Endodermal cell (in vitro differentiated cells): ENCODE data around the gene PPDPF. TPM values are rescaled to one million over a fixed set of nuclear protein-coding genes. Genes with fewer than 3 reads are reported as not detected.
"Not testable (repeated sequence)": the region's sequence is repeated elsewhere in the genome, so short reads cannot be mapped to it uniquely, and the experiment has no call there.

ENCODE experiments used
- DNase-seq: peaks from one replicate; pipeline ENCODE4 v3.0.0-alpha.2; 2017
- H3K27ac ChIP-seq: 2 replicates; pipeline ENCODE4 v1.5.1; 2013; ENCODE audit warnings: mild to moderate bottlenecking, low read depth, low read length, moderate library complexity
- H3K27me3 ChIP-seq: 2 replicates; pipeline ENCODE4 v1.6.1; 2013; ENCODE audit warnings: mild to moderate bottlenecking, low read length, moderate library complexity; ENCODE audit not compliant: insufficient read depth, control insufficient read depth, poor library complexity, severe bottlenecking
- H3K36me3 ChIP-seq: 2 replicates; pipeline ENCODE4 v1.7.0; 2013; ENCODE audit warnings: mild to moderate bottlenecking, low read length, moderate library complexity; ENCODE audit not compliant: control insufficient read depth, insufficient read depth
- H3K4me1 ChIP-seq: one replicate; pipeline ENCODE4 v1.7.0; 2013; ENCODE audit warnings: low read length; ENCODE audit not compliant: control insufficient read depth, insufficient read depth
- H3K4me3 ChIP-seq: 2 replicates; pipeline ENCODE4 v1.5.1; 2013; ENCODE audit warnings: mild to moderate bottlenecking, low read length, moderate library complexity
- H3K9ac ChIP-seq: 2 replicates; pipeline ENCODE4 v1.6.1; 2013; ENCODE audit warnings: mild to moderate bottlenecking, low read length, moderate library complexity; ENCODE audit not compliant: poor library complexity, severe bottlenecking; ENCODE audit errors: extremely low read depth
- H3K9me3 ChIP-seq: 2 replicates; pipeline ENCODE4 v1.6.1; 2013; ENCODE audit warnings: mild to moderate bottlenecking, low read length, moderate library complexity; ENCODE audit not compliant: control insufficient read depth
- H3K27ac Mint-ChIP-seq: 2 replicates; pipeline ENCODE4 v1.8.0; 2020; ENCODE audit warnings: mixed read lengths
- H3K27me3 Mint-ChIP-seq: 2 replicates; pipeline ENCODE4 v1.8.0; 2021; ENCODE audit warnings: mild to moderate bottlenecking, mixed read lengths; ENCODE audit not compliant: insufficient read depth
- H3K36me3 Mint-ChIP-seq: 2 replicates; pipeline ENCODE4 v1.8.0; 2020; ENCODE audit warnings: low read depth, mixed read lengths
- H3K4me1 Mint-ChIP-seq: 2 replicates; pipeline ENCODE4 v1.8.0; 2020; ENCODE audit warnings: mixed read lengths
- H3K4me3 Mint-ChIP-seq: 2 replicates; pipeline ENCODE4 v1.8.0; 2020; ENCODE audit warnings: mild to moderate bottlenecking, moderate library complexity, mixed read lengths
- H3K9me3 Mint-ChIP-seq: 2 replicates; pipeline ENCODE4 v1.8.0; 2020; ENCODE audit warnings: mild to moderate bottlenecking, mixed read lengths
- WGBS, 2 experiments: methylation state at CpG; one replicate each; pipeline versions ENCODE4 v1.1.5 to v1.1.7; 2013; ENCODE audit warnings: missing lambda C conversion rate in 2 of 2, mixed read lengths in 1 of 2; ENCODE audit not compliant: insufficient coverage in 1 of 2, insufficient read length in 1 of 2; 5-methylcytosine and 5-hydroxymethylcytosine counted together
- total RNA-seq, 2 donors: library from RNA; stranded (reverse); fragmentation: NEBNext Ultra II Directional in 1 of 2; extraction: Animal tissue kit (Norgen Biotek cat#: 25700) in 1 of 2; gene quantifications; 2 replicates in 1 of 2; 3 replicates in 1 of 2; pipeline ENCODE4 v1.2.1, GENCODE V29; 2021
- TF ChIP-seq, protein P1 (sequence below): fragments of 200-600 bp; sonication (generic); conservative IDR thresholded peaks from 2 replicates; pipeline ENCODE4 v1.5.0; 2021; ENCODE audit warnings: antibody characterized with exemption, mild to moderate bottlenecking

PPDPF gene
- total RNA-seq, 2 donors from 2014 or later = 247 to 296 TPM

DNA sequence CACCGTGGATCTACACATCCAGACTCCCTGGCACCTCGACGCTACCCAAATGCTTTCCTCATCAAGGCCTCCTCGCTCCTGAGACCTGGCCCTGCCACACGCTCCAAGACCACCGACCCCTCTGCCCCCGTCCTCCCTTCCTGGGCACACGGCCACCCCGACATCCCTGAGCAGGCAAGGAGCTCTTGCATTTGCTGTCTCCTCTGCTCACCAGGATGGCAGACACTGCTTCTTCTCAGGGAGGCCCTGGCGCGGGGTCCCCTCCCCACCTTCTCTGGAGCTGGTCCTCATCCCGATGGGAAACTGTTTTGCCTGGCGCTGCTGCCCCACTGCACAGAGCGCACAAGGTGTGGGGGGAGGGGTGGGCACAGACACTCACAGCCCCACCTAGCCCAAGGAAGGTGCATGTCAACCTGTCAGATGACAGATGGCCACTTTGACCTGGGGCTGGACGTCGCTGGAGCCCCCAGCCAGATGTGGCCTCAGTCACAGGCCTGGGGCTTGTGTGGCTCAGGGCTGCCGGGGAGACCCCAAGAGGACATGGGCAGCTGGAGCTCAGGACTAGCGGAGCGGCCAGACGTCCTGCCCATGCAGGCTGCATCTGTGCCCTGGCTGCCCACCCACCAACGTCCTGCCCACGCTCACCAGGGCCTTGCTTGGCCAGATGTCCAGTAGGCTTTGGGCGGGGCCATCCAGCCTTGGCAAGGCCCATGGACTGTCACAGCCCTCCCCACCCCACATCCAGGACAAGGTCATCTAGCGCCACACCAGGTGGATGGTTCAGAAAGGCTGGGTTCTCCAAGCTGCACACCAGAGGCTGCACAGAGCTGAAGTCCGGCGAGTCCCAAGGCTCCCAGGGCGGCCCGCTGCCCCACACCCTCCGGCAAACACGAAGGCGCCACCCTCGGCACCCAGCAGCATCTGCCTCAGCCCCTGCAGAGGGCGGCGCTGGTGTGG lies 41.9 kb upstream of the PPDPF start:
- peaks cover 21% of the 10 kb centered on the region for H3K27me3 Mint-ChIP-seq
- no peak overlapping the region for H3K27ac Mint-ChIP-seq
- TF ChIP-seq, protein P1, sequence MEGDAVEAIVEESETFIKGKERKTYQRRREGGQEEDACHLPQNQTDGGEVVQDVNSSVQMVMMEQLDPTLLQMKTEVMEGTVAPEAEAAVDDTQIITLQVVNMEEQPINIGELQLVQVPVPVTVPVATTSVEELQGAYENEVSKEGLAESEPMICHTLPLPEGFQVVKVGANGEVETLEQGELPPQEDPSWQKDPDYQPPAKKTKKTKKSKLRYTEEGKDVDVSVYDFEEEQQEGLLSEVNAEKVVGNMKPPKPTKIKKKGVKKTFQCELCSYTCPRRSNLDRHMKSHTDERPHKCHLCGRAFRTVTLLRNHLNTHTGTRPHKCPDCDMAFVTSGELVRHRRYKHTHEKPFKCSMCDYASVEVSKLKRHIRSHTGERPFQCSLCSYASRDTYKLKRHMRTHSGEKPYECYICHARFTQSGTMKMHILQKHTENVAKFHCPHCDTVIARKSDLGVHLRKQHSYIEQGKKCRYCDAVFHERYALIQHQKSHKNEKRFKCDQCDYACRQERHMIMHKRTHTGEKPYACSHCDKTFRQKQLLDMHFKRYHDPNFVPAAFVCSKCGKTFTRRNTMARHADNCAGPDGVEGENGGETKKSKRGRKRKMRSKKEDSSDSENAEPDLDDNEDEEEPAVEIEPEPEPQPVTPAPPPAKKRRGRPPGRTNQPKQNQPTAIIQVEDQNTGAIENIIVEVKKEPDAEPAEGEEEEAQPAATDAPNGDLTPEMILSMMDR = no peak
- H3K4me3 ChIP-seq = no peak overlapping the region
- no peak overlapping the region for H3K4me3 Mint-ChIP-seq
- H3K4me1 Mint-ChIP-seq = no peaks in the 10 kb centered on the region
- WGBS, 2 experiments = 93 to 94% methylated on average over 23 to 34 of the region's 34 CpGs
- no peaks in the 10 kb centered on the region for H3K9me3 ChIP-seq
- no peak for DNase-seq
- H3K27me3 ChIP-seq = peaks cover 21% of the 10 kb centered on the region
- no peak overlapping the region for H3K9ac ChIP-seq
- H3K36me3 Mint-ChIP-seq = no peaks in the 10 kb centered on the region
- no peak overlapping the region for H3K27ac ChIP-seq
- H3K36me3 ChIP-seq = no peaks in the 10 kb centered on the region
- H3K9me3 Mint-ChIP-seq = no peaks in the 10 kb centered on the region
- H3K4me1 ChIP-seq = no peaks in the 10 kb centered on the region

DNA sequence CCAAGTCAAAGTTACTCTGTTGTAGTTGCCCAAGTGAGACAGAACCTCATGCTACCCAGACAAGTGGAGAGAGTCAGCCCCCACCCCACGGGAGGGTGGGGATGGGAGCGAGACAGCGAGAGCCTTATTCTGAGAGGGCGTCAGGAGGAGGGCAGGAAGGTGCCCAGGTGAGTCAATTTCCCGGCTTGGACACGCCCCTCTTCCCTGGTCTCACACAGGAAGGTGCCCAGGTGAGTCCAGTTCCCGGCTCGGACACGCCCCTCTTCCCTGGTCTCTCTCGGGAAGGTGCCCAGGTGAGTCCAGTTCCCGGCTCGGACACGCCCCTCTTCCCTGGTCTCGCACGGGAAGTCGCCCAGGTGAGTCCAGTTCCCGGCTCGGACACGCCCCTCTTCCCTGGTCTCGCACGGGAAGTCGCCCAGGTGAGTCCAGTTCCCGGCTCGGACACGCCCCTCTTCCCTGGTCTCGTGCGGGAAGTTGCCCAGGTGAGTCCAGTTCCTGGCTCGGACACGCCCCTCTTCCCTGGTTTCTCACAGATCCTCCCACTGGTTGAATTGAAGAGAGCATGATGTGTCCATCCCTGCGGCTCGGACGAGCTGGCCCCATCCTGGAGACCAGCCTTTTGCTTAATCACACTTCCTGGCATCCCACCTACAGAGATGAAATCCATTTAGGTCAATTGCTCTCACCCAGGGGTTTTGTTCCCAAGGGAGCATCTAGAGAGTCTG lies 40.7 kb upstream of the PPDPF start:
- H3K4me3 Mint-ChIP-seq, H3K27ac Mint-ChIP-seq, H3K4me3 ChIP-seq, H3K9me3 ChIP-seq, H3K36me3 Mint-ChIP-seq, H3K9me3 Mint-ChIP-seq, H3K4me1 Mint-ChIP-seq, DNase-seq, H3K9ac ChIP-seq, H3K4me1 ChIP-seq, H3K27me3 ChIP-seq, H3K27ac ChIP-seq, H3K27me3 Mint-ChIP-seq, H3K36me3 ChIP-seq: not testable (repeated sequence)
- 86 to 95% methylated on average over 4 to 32 of the region's 32 CpGs for WGBS, 2 experiments

DNA sequence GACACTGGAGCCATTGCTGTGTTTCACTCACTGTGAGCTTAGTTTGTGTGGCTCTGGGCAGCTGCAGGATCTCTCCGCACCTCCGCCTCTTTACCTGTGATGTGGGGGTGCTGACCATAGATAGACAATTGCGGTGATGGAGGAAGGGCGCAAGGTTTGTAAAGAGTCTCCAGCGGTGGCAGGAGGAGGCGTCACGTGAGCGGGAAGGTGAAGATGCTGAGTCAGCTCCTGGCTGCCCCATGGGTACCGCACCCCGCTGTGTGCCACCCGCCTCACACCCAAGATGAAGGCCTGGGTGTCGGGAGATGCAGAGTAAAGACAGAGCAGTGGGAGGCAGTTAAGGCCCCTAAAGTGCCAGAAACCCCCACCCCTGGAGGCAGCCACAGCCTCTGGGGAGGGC lies 39.1 kb upstream of the PPDPF start:
- peaks cover 4% of the 10 kb centered on the region for H3K27me3 Mint-ChIP-seq
- H3K4me3 Mint-ChIP-seq = no peak overlapping the region
- Histone ChIP-seq H3K27ac (no peak overlapping the region), H3K4me1 (no peaks in the 10 kb centered on the region), H3K36me3 (no peaks in the 10 kb centered on the region), H3K4me3 (no peak overlapping the region), H3K9ac (no peak overlapping the region), H3K27me3 (no peaks in the 10 kb centered on the region), H3K9me3 (no peaks in the 10 kb centered on the region)
- peaks cover 2% of the 10 kb centered on the region for H3K9me3 Mint-ChIP-seq
- no peak overlapping the region for H3K27ac Mint-ChIP-seq
- no peak for DNase-seq
- TF ChIP-seq, protein P1 = no peak
- H3K4me1 Mint-ChIP-seq = no peaks in the 10 kb centered on the region
- H3K36me3 Mint-ChIP-seq = no peaks in the 10 kb centered on the region
- 81 to 89% methylated on average over 8 to 12 of the region's 12 CpGs for WGBS, 2 experiments
